ENCODE results near the gene SCARB2. TPM values are rescaled to one million over a fixed set of nuclear protein-coding genes. Genes with fewer than 3 reads are reported as not detected.

The SCARB2 gene
- polyA plus RNA-seq, 1 donor (not counting 4 experiments of a cell fraction or from before 2014, with no cell fraction given) = 72.2 TPM

DNA sequence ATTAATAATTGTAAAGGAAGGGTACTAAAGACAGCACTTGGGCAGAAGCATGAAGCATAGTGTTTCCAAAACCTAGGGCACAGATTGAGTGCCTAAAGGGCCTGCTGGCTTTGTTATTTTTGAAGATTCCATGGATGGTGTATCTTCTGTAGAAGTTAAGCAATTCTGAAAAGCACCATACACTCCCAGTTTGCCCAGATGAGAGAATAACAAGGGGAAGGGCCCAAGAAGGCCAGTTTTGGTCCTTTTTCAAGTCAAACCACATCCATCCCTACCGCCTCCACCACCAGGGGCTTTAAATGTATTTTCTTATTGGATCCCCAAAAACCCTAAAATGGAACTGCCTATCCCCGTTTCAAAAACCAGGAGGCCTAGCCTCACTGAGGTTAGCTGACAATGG, 17.2 kb downstream of the SCARB2 start:
- Histone ChIP-seq H3K36me3 (ENCODE audit: control insufficient read depth in 2 of 2, extremely low read depth in 1 of 2, insufficient read depth in 2 of 2, low read length in 2 of 2) (peaks cover 12 to 13% of the 10 kb centered on the region in 2 experiments), H3K9me1 (ENCODE audit: control insufficient read depth, extremely low read depth, insufficient read depth, low read length) (no peaks in the 10 kb centered on the region), H3K79me2 (ENCODE audit: control insufficient read depth, insufficient read depth, low read length) (peaks cover 32% of the 10 kb centered on the region), H3K9ac (ENCODE audit: control insufficient read depth, extremely low read depth, insufficient read depth, low read length) (no peak overlapping the region), H3K4me3 (ENCODE audit: control insufficient read depth in 2 of 3, extremely low read depth in 1 of 3, insufficient read depth in 2 of 3, low read depth in 1 of 3, low read length in 3 of 3) (no peak overlapping the region), H3K9me3 (ENCODE audit: control insufficient read depth, low read depth, low read length) (no peaks in the 10 kb centered on the region), H3K4me2 (ENCODE audit: control insufficient read depth, extremely low read depth, insufficient read depth, low read depth, low read length) (no peak overlapping the region), H3K27ac (ENCODE audit: control insufficient read depth, insufficient read depth, low read length) (no peak overlapping the region), H3K4me1 (ENCODE audit: control insufficient read depth, extremely low read depth, insufficient read depth, low read length) (peaks cover 27% of the 10 kb centered on the region), H3K27me3 (ENCODE audit: control insufficient read depth, extremely low read depth, insufficient read depth, low read length) (no peaks in the 10 kb centered on the region), H4K20me1 (ENCODE audit: control insufficient read depth, extremely low read depth, insufficient read depth, low read length) (no peaks in the 10 kb centered on the region), H2AFZ (ENCODE audit: control insufficient read depth, low read length) (no peak overlapping the region)
- DNase-seq (ENCODE audit: low read depth, low spot score) = no peak
- FAIRE-seq = no peak
- no peak for TF ChIP-seq EZH2 (IDR thresholded peaks at IDR 0.05; ENCODE audit: low read length)
- TF ChIP-seq, protein P1, sequence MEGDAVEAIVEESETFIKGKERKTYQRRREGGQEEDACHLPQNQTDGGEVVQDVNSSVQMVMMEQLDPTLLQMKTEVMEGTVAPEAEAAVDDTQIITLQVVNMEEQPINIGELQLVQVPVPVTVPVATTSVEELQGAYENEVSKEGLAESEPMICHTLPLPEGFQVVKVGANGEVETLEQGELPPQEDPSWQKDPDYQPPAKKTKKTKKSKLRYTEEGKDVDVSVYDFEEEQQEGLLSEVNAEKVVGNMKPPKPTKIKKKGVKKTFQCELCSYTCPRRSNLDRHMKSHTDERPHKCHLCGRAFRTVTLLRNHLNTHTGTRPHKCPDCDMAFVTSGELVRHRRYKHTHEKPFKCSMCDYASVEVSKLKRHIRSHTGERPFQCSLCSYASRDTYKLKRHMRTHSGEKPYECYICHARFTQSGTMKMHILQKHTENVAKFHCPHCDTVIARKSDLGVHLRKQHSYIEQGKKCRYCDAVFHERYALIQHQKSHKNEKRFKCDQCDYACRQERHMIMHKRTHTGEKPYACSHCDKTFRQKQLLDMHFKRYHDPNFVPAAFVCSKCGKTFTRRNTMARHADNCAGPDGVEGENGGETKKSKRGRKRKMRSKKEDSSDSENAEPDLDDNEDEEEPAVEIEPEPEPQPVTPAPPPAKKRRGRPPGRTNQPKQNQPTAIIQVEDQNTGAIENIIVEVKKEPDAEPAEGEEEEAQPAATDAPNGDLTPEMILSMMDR (optimal IDR thresholded peaks at IDR 0.05 in 1 of 3, IDR thresholded peaks at IDR 0.05 in 1 of 3, conservative IDR thresholded peaks at IDR 0.05 in 1 of 3; ENCODE audit: extremely low read depth in 1 of 3, insufficient read depth in 2 of 3, low read length in 3 of 3) = no peak
- dilution Hi-C loops (cut with MboI; ENCODE audit: extremely low pct_ligation_motif_present, low sequenced_read_pairs) = loop anchor here (25.0 kb wide), 1 partner anchor 316 kb away; no protein-coding TSS in a partner anchor

DNA sequence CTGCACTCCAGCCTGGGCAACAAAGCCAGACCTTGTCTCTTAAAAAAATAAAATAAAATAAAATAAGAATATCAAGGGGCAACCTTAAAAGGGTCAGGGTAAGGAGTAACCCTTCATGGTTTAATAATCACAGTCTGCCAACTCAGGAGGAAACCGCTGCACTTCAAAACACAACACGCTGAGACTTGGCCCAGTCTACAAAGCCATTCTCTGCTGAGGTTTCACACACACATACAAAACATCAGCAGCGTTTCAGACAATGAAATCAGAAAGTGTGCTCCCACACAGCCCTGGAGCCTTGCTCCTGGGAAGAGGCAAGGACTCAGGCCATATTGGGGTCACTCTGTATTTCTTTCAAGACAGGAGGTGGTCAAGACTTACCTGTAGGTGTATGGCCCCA, 18.3 kb downstream of the SCARB2 start:
- Histone ChIP-seq H3K4me1 (ENCODE audit: control insufficient read depth, extremely low read depth, insufficient read depth, low read length) (peaks cover 27% of the 10 kb centered on the region), H3K79me2 (ENCODE audit: control insufficient read depth, insufficient read depth, low read length) (peaks cover 27% of the 10 kb centered on the region), H3K4me2 (ENCODE audit: control insufficient read depth, extremely low read depth, insufficient read depth, low read depth, low read length) (no peak overlapping the region), H3K27me3 (ENCODE audit: control insufficient read depth, extremely low read depth, insufficient read depth, low read length) (no peaks in the 10 kb centered on the region), H3K9ac (ENCODE audit: control insufficient read depth, extremely low read depth, insufficient read depth, low read length) (no peak overlapping the region), H2AFZ (ENCODE audit: control insufficient read depth, low read length) (no peak overlapping the region), H3K27ac (ENCODE audit: control insufficient read depth, insufficient read depth, low read length) (peak overlapping the region; percentile 85), H3K9me1 (ENCODE audit: control insufficient read depth, extremely low read depth, insufficient read depth, low read length) (no peaks in the 10 kb centered on the region), H4K20me1 (ENCODE audit: control insufficient read depth, extremely low read depth, insufficient read depth, low read length) (no peaks in the 10 kb centered on the region), H3K36me3 (ENCODE audit: control insufficient read depth in 2 of 2, extremely low read depth in 1 of 2, insufficient read depth in 2 of 2, low read length in 2 of 2) (peaks cover 12 to 13% of the 10 kb centered on the region in 2 experiments), H3K9me3 (ENCODE audit: control insufficient read depth, low read depth, low read length) (no peaks in the 10 kb centered on the region), H3K4me3 (ENCODE audit: control insufficient read depth in 2 of 3, extremely low read depth in 1 of 3, insufficient read depth in 2 of 3, low read depth in 1 of 3, low read length in 3 of 3) (no peak overlapping the region)
- dilution Hi-C loops (cut with MboI; ENCODE audit: extremely low pct_ligation_motif_present, low sequenced_read_pairs) = loop anchor here (25.0 kb wide), 1 partner anchor 317 kb away; no protein-coding TSS in a partner anchor
- DNase-seq (ENCODE audit: low read depth, low spot score) (no peak), FAIRE-seq (no peak)
- TF ChIP-seq EZH2 (IDR thresholded peaks at IDR 0.05; ENCODE audit: low read length) = no peak
- TF ChIP-seq, protein P1 (optimal IDR thresholded peaks at IDR 0.05 in 1 of 3, IDR thresholded peaks at IDR 0.05 in 1 of 3, conservative IDR thresholded peaks at IDR 0.05 in 1 of 3; ENCODE audit: extremely low read depth in 1 of 3, insufficient read depth in 2 of 3, low read length in 3 of 3) = no peak

Measured in keratinocyte (primary cell).